Measurements from ENCODE around the gene ABO.

DNA sequence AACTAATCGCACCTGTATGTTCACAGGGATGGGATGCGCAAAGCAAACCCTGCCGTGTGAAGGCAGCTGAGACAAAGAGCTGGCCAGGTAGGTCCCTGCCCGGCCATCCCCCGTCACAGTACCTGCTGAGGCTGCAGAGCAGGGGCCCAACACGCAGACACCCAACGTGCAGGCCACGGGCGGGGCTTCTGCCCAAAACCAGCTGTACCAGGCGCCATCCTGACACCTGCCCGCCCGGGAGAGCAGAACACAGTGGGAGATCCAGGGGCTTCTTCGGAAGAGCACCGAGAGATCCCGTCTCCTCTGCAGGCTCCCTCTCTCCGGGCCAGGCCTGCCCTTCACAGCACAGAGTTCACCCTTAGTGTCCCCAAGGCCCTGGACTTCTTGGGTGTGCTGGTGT, 28.4 kb downstream of the ABO start:
- TF ChIP-seq, protein P1, sequence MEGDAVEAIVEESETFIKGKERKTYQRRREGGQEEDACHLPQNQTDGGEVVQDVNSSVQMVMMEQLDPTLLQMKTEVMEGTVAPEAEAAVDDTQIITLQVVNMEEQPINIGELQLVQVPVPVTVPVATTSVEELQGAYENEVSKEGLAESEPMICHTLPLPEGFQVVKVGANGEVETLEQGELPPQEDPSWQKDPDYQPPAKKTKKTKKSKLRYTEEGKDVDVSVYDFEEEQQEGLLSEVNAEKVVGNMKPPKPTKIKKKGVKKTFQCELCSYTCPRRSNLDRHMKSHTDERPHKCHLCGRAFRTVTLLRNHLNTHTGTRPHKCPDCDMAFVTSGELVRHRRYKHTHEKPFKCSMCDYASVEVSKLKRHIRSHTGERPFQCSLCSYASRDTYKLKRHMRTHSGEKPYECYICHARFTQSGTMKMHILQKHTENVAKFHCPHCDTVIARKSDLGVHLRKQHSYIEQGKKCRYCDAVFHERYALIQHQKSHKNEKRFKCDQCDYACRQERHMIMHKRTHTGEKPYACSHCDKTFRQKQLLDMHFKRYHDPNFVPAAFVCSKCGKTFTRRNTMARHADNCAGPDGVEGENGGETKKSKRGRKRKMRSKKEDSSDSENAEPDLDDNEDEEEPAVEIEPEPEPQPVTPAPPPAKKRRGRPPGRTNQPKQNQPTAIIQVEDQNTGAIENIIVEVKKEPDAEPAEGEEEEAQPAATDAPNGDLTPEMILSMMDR (IDR thresholded peaks at IDR 0.05): no peak
- no peak for TF ChIP-seq POLR2A (IDR thresholded peaks at IDR 0.05)
- TF ChIP-seq EP300 (IDR thresholded peaks at IDR 0.05): no peak
- TF ChIP-seq POLR2AphosphoS5 (IDR thresholded peaks at IDR 0.05): no peak
